OCI-LY7 (cell line): ENCODE data around the gene CORO7. TPM values are rescaled to one million over a fixed set of nuclear protein-coding genes. Genes with fewer than 3 reads are reported as not detected.

Source experiments
- BruUV-seq: library from RNA; stranded (reverse); fragments of 400-500 nt; replicated peaks from 2 replicates; lab custom pipeline; 2021; lab: Mats Ljungman, UMichigan
- CTCF ChIA-PET: fragments of 300-600 bp; sonication (Branson Sonifier 250); formaldehyde crosslinking; loops from one replicate; lab custom pipeline; 2022; ENCODE audit warnings: antibody characterized with exemption; ENCODE audit not compliant: unreplicated experiment; lab: Charles Lee
- POLR2A ChIA-PET: fragments of 300-600 bp; sonication (Branson Sonifier 250); formaldehyde crosslinking; loops from one replicate; lab custom pipeline; 2022; ENCODE audit warnings: antibody characterized with exemption; lab: Charles Lee
- DNase-seq: peaks from one replicate; pipeline ENCODE4 v3.0.0-alpha.2; 2015; ENCODE audit warnings: low spot score
- H2AFZ ChIP-seq: fragments of 200-600 bp; sonication (generic), shearing (Covaris generic); 2 replicates; pipeline ENCODE4 v1.6.1; 2014; ENCODE audit warnings: mild to moderate bottlenecking, antibody characterized with exemption, low read length, moderate library complexity
- H3K27ac ChIP-seq: fragments of 200-600 bp; sonication (generic); 2 replicates; pipeline ENCODE4 v1.5.1; 2014; ENCODE audit warnings: mixed run types, low read depth, mild to moderate bottlenecking, moderate library complexity, low read length, inconsistent platforms; ENCODE audit not compliant: poor library complexity, severe bottlenecking
- H3K36me3 ChIP-seq: fragments of 200-600 bp; sonication (generic); 2 replicates; pipeline ENCODE4 v1.6.1; 2014; ENCODE audit warnings: mild to moderate bottlenecking, antibody characterized with exemption, low read length, moderate library complexity, mixed read lengths; ENCODE audit not compliant: insufficient read depth
- H3K4me1 ChIP-seq: fragments of 200-600 bp; sonication (generic); 2 replicates; pipeline ENCODE4 v1.5.1; 2014; ENCODE audit warnings: mild to moderate bottlenecking, low read length; ENCODE audit not compliant: insufficient read depth, poor library complexity, severe bottlenecking
- H3K4me2 ChIP-seq: fragments of 200-600 bp; sonication (generic); 2 replicates; pipeline ENCODE4 v1.6.1; 2014; ENCODE audit warnings: mild to moderate bottlenecking, low read length
- H3K4me3 ChIP-seq: fragments of 200-600 bp; sonication (generic); 2 replicates; pipeline ENCODE4 v1.5.1; 2014; ENCODE audit warnings: mild to moderate bottlenecking, low read depth, low read length; ENCODE audit not compliant: poor library complexity, severe bottlenecking
- H3K79me2 ChIP-seq: fragments of 200-600 bp; sonication (generic); 2 replicates; pipeline ENCODE4 v1.6.1; 2016; ENCODE audit warnings: low read depth, mild to moderate bottlenecking, low read length, moderate library complexity, mixed read lengths; ENCODE audit not compliant: insufficient read depth
- H3K9me2 ChIP-seq: fragments of 200-600 bp; sonication (generic); 2 replicates; pipeline ENCODE4 v1.6.1; 2016; ENCODE audit warnings: mild to moderate bottlenecking, low read length, mixed read lengths; ENCODE audit not compliant: insufficient read depth
- H3K9me3 ChIP-seq: fragments of 200-600 bp; sonication (generic); 2 replicates; pipeline ENCODE4 v1.6.1; 2014; ENCODE audit warnings: mild to moderate bottlenecking, mixed run types, low read length, mixed read lengths
- H4K20me1 ChIP-seq: fragments of 200-600 bp; sonication (generic); 2 replicates; pipeline ENCODE4 v1.6.1; 2014; ENCODE audit warnings: mild to moderate bottlenecking, antibody characterized with exemption, low read length, moderate library complexity, mixed read lengths; ENCODE audit not compliant: insufficient read depth
- CTCF ChIP-seq: fragments of 200-600 bp; sonication (generic); conservative IDR thresholded peaks from 2 replicates; pipeline ENCODE4 v1.5.1; 2014; ENCODE audit warnings: mild to moderate bottlenecking, antibody characterized with exemption, low read length, moderate library complexity, mixed read lengths
- EZH2phosphoT487 ChIP-seq: fragments of 200-600 bp; sonication (generic); IDR thresholded peaks from 2 replicates; pipeline ENCODE4 v1.6.1; 2018; ENCODE audit warnings: low read depth, borderline replicate concordance, mild to moderate bottlenecking, mixed run types, antibody characterized with exemption, low read length, moderate library complexity, mixed read lengths
- intact Hi-C: fragments of 100-400 bp; cut with micrococcal nuclease; formaldehyde crosslinking; loops from one replicate; pipeline ENCODE4 v1.10.0; 2022; ENCODE audit not compliant: unreplicated experiment
- total RNA-seq, 2 experiments: library from RNA; depleted of rRNA in 1 of 2; stranded (reverse); fragments of >200 nt in 1 of 2; shearing (Covaris generic) in 1 of 2; gene quantifications; 2 replicates each; pipeline ENCODE4 v1.2.3, GENCODE V29; 2014 to 2022

The CORO7 gene
- total RNA-seq, 2 experiments from 2014 or later = 77.2 to 112 TPM

- DNase-seq = no peak
- Histone ChIP-seq H3K9me2 (no peaks in the 10 kb centered on the region), H3K4me2 (no peak overlapping the region), H3K4me1 (no peaks in the 10 kb centered on the region), H3K27ac (no peak overlapping the region), H2AFZ (no peak overlapping the region), H3K79me2 (no peaks in the 10 kb centered on the region), H3K9me3 (no peaks in the 10 kb centered on the region), H3K36me3 (peaks cover 21% of the 10 kb centered on the region; the same call in 1 of the 2 replicates), H3K4me3 (no peak overlapping the region), H4K20me1 (no peaks in the 10 kb centered on the region)
- POLR2A ChIA-PET = no interaction called here
- intact Hi-C loops = no loop called here
- TF ChIP-seq EZH2phosphoT487 (no peak), CTCF (no peak)
- BruUV-seq = no TSS peak
- CTCF ChIA-PET = no interaction called here
Observed at GRCh38 chr16:4383591-4384444, 32.6 kb downstream of the CORO7 start.

GRCh38 chr16:4382795-4383357, 33.5 kb downstream of the CORO7 start:
- H3K9me3 ChIP-seq = no peaks in the 10 kb centered on the region
- ChIA-PET CTCF (no interaction called here), POLR2A (no interaction called here)
- no peaks in the 10 kb centered on the region for H3K4me1 ChIP-seq
- no peak overlapping the region for H3K4me3 ChIP-seq
- no peaks in the 10 kb centered on the region for H4K20me1 ChIP-seq
- intact Hi-C loops = no loop called here
- no peak overlapping the region for H2AFZ ChIP-seq
- no peaks in the 10 kb centered on the region for H3K79me2 ChIP-seq
- no TSS peak for BruUV-seq
- no peak overlapping the region for H3K27ac ChIP-seq
- no peak overlapping the region for H3K4me2 ChIP-seq
- DNase-seq = no peak
- H3K9me2 ChIP-seq = no peaks in the 10 kb centered on the region
- H3K36me3 ChIP-seq = peaks cover 14% of the 10 kb centered on the region; the same call in 1 of the 2 replicates
- TF ChIP-seq EZH2phosphoT487 = no peak

- H4K20me1 ChIP-seq = no peaks in the 10 kb centered on the region
- H3K4me3 ChIP-seq = no peak overlapping the region
- CTCF ChIA-PET = interaction anchor here (0.6 kb wide), 1 partner anchor 21 kb away, joined by 3 read pairs; no protein-coding TSS in a partner anchor
Observed at GRCh38 chr16:4381935-4382794, 34.2 kb downstream of the CORO7 start.

More at GRCh38 chr16:4381935-4382794, 34.2 kb downstream of the CORO7 start:
- Histone ChIP-seq H2AFZ (no peak overlapping the region), H3K4me2 (no peak overlapping the region), H3K4me1 (no peaks in the 10 kb centered on the region), H3K9me3 (no peaks in the 10 kb centered on the region), H3K27ac (no peak overlapping the region), H3K36me3 (peaks cover 7% of the 10 kb centered on the region; the same call in 1 of the 2 replicates), H3K79me2 (no peaks in the 10 kb centered on the region), H3K9me2 (no peaks in the 10 kb centered on the region)
- no peak for DNase-seq
- intact Hi-C loops = no loop called here
- POLR2A ChIA-PET = no interaction called here
- no TSS peak for BruUV-seq
- TF ChIP-seq CTCF = no peak
- TF ChIP-seq EZH2phosphoT487 = no peak
